H9 (cell line): ENCODE data around the gene INTS3. TPM values are rescaled to one million over a fixed set of nuclear protein-coding genes. Genes with fewer than 3 reads are reported as not detected.

Source experiments
- DNase-seq: peaks from one replicate; pipeline ENCODE4 v3.0.0-alpha.2; 2017
- H2AFZ ChIP-seq: one replicate; pipeline ENCODE4 v1.6.1; 2013; ENCODE audit warnings: mild to moderate bottlenecking, low read length, control low read depth, moderate library complexity
- H2AK5ac ChIP-seq: 2 replicates; pipeline ENCODE4 v1.6.1; 2013; ENCODE audit warnings: low read length, control low read depth, mixed read lengths; ENCODE audit not compliant: insufficient read length
- H2BK120ac ChIP-seq: one replicate; pipeline ENCODE4 v1.6.1; 2013; ENCODE audit warnings: low read depth, mild to moderate bottlenecking, low read length, control low read depth, inconsistent platforms; ENCODE audit not compliant: poor library complexity, severe bottlenecking
- H2BK12ac ChIP-seq: 2 replicates; pipeline ENCODE4 v1.6.1; 2013; ENCODE audit warnings: low read length, control low read depth, mixed read lengths, low read depth; ENCODE audit not compliant: insufficient read length
- H2BK15ac ChIP-seq: 2 replicates; pipeline ENCODE4 v1.6.1; 2013; ENCODE audit warnings: low read depth, low read length, control low read depth
- H2BK20ac ChIP-seq: one replicate; pipeline ENCODE4 v1.6.1; 2013; ENCODE audit warnings: low read depth, mild to moderate bottlenecking, low read length, control low read depth, inconsistent platforms; ENCODE audit not compliant: poor library complexity, severe bottlenecking
- H2BK5ac ChIP-seq: 2 replicates; pipeline ENCODE4 v1.6.1; 2013; ENCODE audit warnings: low read length, control low read depth, mixed read lengths; ENCODE audit not compliant: insufficient read length
- H3K14ac ChIP-seq: 2 replicates; pipeline ENCODE4 v1.6.1; 2013; ENCODE audit warnings: low read length, control low read depth; ENCODE audit not compliant: insufficient read depth
- H3K18ac ChIP-seq: 2 replicates; pipeline ENCODE4 v1.6.1; 2013; ENCODE audit warnings: low read depth, mild to moderate bottlenecking, mixed read lengths, low read length, control low read depth; ENCODE audit not compliant: insufficient read length
- H3K23ac ChIP-seq: 2 replicates; pipeline ENCODE4 v1.6.1; 2013; ENCODE audit warnings: low read length, control low read depth, mixed read lengths, low read depth; ENCODE audit not compliant: insufficient read length
- H3K23me2 ChIP-seq: 2 replicates; pipeline ENCODE4 v1.6.1; 2013; ENCODE audit warnings: low read depth, mild to moderate bottlenecking, mixed read lengths, low read length, control low read depth; ENCODE audit not compliant: insufficient read length, poor library complexity, severe bottlenecking
- H3K27ac ChIP-seq: 2 replicates; pipeline ENCODE4 v1.5.1; 2013; ENCODE audit warnings: low read length, control low read depth, mixed read lengths, low read depth; ENCODE audit not compliant: insufficient read length
- H3K27me3 ChIP-seq: 2 replicates; pipeline ENCODE4 v1.6.1; 2013; ENCODE audit warnings: low read length, control low read depth, inconsistent platforms; ENCODE audit not compliant: insufficient read depth
- H3K4ac ChIP-seq: 2 replicates; pipeline ENCODE4 v1.6.1; 2013; ENCODE audit warnings: low read depth, mild to moderate bottlenecking, control low read depth, inconsistent platforms, low read length, moderate library complexity
- H3K4me1 ChIP-seq: 2 replicates; pipeline ENCODE4 v1.6.1; 2013; ENCODE audit warnings: low read length, control low read depth, inconsistent platforms; ENCODE audit not compliant: insufficient read depth
- H3K4me2 ChIP-seq: 2 replicates; pipeline ENCODE4 v1.6.1; 2013; ENCODE audit warnings: low read length, control low read depth, mixed read lengths; ENCODE audit not compliant: insufficient read length, insufficient read depth
- H3K56ac ChIP-seq: 2 replicates; pipeline ENCODE4 v1.6.1; 2013; ENCODE audit warnings: low read depth, mild to moderate bottlenecking, mixed read lengths, low read length, control low read depth; ENCODE audit not compliant: insufficient read length
- H3K79me1 ChIP-seq: 2 replicates; pipeline ENCODE4 v1.6.1; 2013; ENCODE audit warnings: low read depth, mild to moderate bottlenecking, moderate library complexity, low read length, control low read depth, inconsistent platforms; ENCODE audit not compliant: insufficient read depth, poor library complexity, severe bottlenecking
- H3K79me2 ChIP-seq: 2 replicates; pipeline ENCODE4 v1.6.1; 2013; ENCODE audit warnings: low read length, control low read depth, inconsistent platforms; ENCODE audit not compliant: insufficient read depth
- H3K9ac ChIP-seq: 2 replicates; pipeline ENCODE4 v1.6.1; 2013; ENCODE audit warnings: low read length, control low read depth, mixed read lengths; ENCODE audit not compliant: insufficient read length; ENCODE audit errors: extremely low read depth
- H3K9me3 ChIP-seq: one replicate; pipeline ENCODE4 v1.6.1; 2013; ENCODE audit warnings: low read depth, low read length, inconsistent platforms; ENCODE audit not compliant: control insufficient read depth
- H3T11ph ChIP-seq: one replicate; pipeline ENCODE4 v1.6.1; 2013; ENCODE audit warnings: mild to moderate bottlenecking, low read length, control low read depth, inconsistent platforms
- H4K20me1 ChIP-seq: one replicate; pipeline ENCODE4 v1.6.1; 2013; ENCODE audit not compliant: control insufficient read depth, insufficient read length, insufficient read depth
- H4K5ac ChIP-seq: 2 replicates; pipeline ENCODE4 v1.6.1; 2013; ENCODE audit warnings: low read depth, mild to moderate bottlenecking, mixed read lengths, low read length, control low read depth; ENCODE audit not compliant: insufficient read length
- H4K8ac ChIP-seq: replicated peaks from 2 replicates; pipeline ENCODE4 v1.6.1; 2013; ENCODE audit warnings: low read length, control low read depth, mixed read lengths, low read depth; ENCODE audit not compliant: insufficient read length
- H4K91ac ChIP-seq: 2 replicates; pipeline ENCODE4 v1.6.1; 2013; ENCODE audit warnings: low read depth, mild to moderate bottlenecking, moderate library complexity, mixed read lengths, low read length, control low read depth; ENCODE audit not compliant: insufficient read length
- H3K27ac Mint-ChIP-seq, 3 experiments: 2 replicates in 2 of 3; 3 replicates in 1 of 3; pipeline ENCODE4 v1.8.0; 2020 to 2021; ENCODE audit warnings: mixed read lengths in 3 of 3, mild to moderate bottlenecking in 1 of 3, moderate library complexity in 1 of 3
- H3K27me3 Mint-ChIP-seq: 2 replicates; pipeline ENCODE4 v1.8.0; 2021; ENCODE audit warnings: low read depth, mild to moderate bottlenecking, moderate library complexity, mixed read lengths
- H3K36me3 Mint-ChIP-seq, 3 experiments: 2 replicates in 2 of 3; 3 replicates in 1 of 3; pipeline ENCODE4 v1.8.0; 2020 to 2021; ENCODE audit warnings: low read depth in 3 of 3, mixed read lengths in 3 of 3; ENCODE audit not compliant: insufficient read depth in 1 of 3
- H3K4me1 Mint-ChIP-seq, 2 experiments: 2 replicates each; pipeline ENCODE4 v1.8.0; 2020; ENCODE audit warnings: mixed read lengths in 2 of 2
- H3K4me3 Mint-ChIP-seq, 2 experiments: 2 replicates in 1 of 2; 3 replicates in 1 of 2; pipeline ENCODE4 v1.8.0; 2020 to 2021; ENCODE audit warnings: mild to moderate bottlenecking in 2 of 2, mixed read lengths in 2 of 2, moderate library complexity in 1 of 2
- H3K9me3 Mint-ChIP-seq, 2 experiments: 2 replicates in 1 of 2; 3 replicates in 1 of 2; pipeline ENCODE4 v1.8.0; 2020; ENCODE audit warnings: mild to moderate bottlenecking in 2 of 2, mixed read lengths in 2 of 2, moderate library complexity in 1 of 2
- CTCF ChIP-seq: fragments of 200-600 bp; sonication (generic); conservative IDR thresholded peaks from 3 replicates; pipeline ENCODE4 v1.8.0; 2021; ENCODE audit warnings: antibody characterized with exemption, mild to moderate bottlenecking
- WGBS: extraction: QIAGEN DNeasy Blood & Tissue Kit; methylation state at CpG from one replicate; pipeline ENCODE4 v1.1.7; 2013; ENCODE audit warnings: missing lambda C conversion rate, low lambda C conversion rate, mixed read lengths; ENCODE audit not compliant: insufficient read length; ENCODE audit errors: extremely low coverage; 5-methylcytosine and 5-hydroxymethylcytosine counted together
- total RNA-seq: library from RNA; stranded (reverse); gene quantifications from 2 replicates; pipeline ENCODE4 v1.2.1, GENCODE V29; 2021

The INTS3 gene
- total RNA-seq, 1 experiment from 2014 or later = 67.1 TPM

- Histone ChIP-seq H3K56ac (no peak overlapping the region), H3K9me3 (no peaks in the 10 kb centered on the region), H2BK120ac (no peak overlapping the region), H4K5ac (no peak overlapping the region), H3K4ac (no peak overlapping the region), H3K23me2 (no peaks in the 10 kb centered on the region), H4K91ac (no peak overlapping the region), H4K20me1 (no peaks in the 10 kb centered on the region), H3T11ph (no peak overlapping the region), H3K27ac (no peak overlapping the region), H4K8ac (no peak overlapping the region), H2AK5ac (no peak overlapping the region), H3K9ac (no peak overlapping the region), H3K14ac (no peak overlapping the region), H2BK5ac (no peak overlapping the region), H3K27me3 (no peaks in the 10 kb centered on the region), H3K4me2 (no peak overlapping the region), H3K23ac (no peak overlapping the region), H2AFZ (no peak overlapping the region), H3K4me1 (peaks cover 12% of the 10 kb centered on the region; the same call in 1 of the 2 replicates), H2BK20ac (no peak overlapping the region), H3K18ac (no peak overlapping the region), H3K79me2 (no peaks in the 10 kb centered on the region), H3K79me1 (no peaks in the 10 kb centered on the region), H2BK12ac (no peak overlapping the region), H2BK15ac (no peak overlapping the region)
- no peak overlapping the region for H3K4me3 Mint-ChIP-seq
- H3K27me3 Mint-ChIP-seq = no peaks in the 10 kb centered on the region
- no peak for TF ChIP-seq CTCF
- H3K9me3 Mint-ChIP-seq = no peaks in the 10 kb centered on the region
- WGBS = no CpG with 5 or more reads among the region's 6 CpGs
- peak overlapping the region in 1 of 3 experiments; percentile 48; a peak in 1 of 7 replicates for H3K27ac Mint-ChIP-seq
- no peak for DNase-seq
- H3K36me3 Mint-ChIP-seq = no peaks in the 10 kb centered on the region
- H3K4me1 Mint-ChIP-seq = peaks cover 22 to 23% of the 10 kb centered on the region in 2 experiments
Observed at GRCh38 chr1:153698923-153699714, 28.7 kb upstream of the INTS3 start.
